ENCODE measurements around the gene NUP210.

NUP210 gene

DNA sequence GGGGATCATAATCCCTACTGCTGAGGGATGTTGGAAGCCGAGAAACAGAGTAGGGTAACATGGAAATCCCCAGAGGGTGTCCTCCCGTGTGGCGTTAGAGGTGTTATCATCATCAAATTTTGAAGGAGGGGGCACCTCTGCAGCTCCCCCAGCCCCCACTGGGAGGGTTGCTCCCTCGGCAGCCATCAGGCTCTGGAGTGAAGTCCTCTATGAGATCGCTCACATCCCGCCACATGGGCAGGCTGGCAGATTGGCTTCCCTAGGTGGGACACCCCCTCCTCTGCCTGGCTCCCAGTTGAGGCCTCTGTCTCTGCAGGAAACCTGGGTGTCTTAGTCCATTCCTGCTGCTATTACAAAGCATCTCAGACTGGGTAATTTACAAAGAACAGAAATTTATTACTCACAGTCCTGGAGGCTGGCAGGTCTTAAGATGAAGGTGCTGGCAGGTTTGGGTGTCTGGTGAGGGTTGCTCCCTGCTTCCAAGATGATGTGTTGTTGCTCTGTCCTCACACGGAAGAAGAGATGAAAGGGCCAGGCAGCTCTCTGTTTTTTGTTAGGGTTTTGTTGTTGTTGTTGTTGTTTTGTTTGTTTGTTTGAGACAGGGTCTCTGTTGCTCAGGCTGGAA lies 120.5 kb downstream of the NUP210 start:
- Mint-ChIP-seq H3K4me3 (no peak overlapping the region), H3K36me3 (no peaks in the 10 kb centered on the region), H3K27me3 (peaks cover 69% of the 10 kb centered on the region), H3K27ac (no peak overlapping the region), H3K9me3 (no peaks in the 10 kb centered on the region), H3K4me1 (peaks cover 15% of the 10 kb centered on the region)
- ATAC-seq: no peak

DNA sequence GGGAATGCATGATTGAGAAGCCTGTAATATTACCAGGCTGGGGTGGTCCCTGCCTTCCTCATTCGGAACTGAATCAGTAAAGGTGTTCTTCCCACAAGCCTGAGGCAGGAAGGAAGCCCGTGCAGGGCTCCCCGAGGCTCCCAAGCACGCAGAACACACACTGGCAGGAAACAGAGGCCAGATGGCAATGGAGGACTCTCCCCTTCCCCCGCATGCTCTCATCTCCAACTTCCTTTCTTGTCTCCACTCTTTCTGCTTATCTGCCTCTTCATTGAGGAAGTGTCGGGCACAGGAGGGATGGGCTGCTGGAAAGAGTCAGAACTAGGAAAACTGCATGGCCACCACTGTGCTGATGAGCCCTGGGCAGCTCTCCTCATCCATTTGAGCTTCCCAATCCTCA lies 123.5 kb downstream of the NUP210 start:
- Mint-ChIP-seq H3K36me3 (no peaks in the 10 kb centered on the region), H3K9me3 (no peaks in the 10 kb centered on the region), H3K27ac (no peak overlapping the region), H3K4me1 (peaks cover 15% of the 10 kb centered on the region), H3K27me3 (peaks cover 82% of the 10 kb centered on the region), H3K4me3 (no peak overlapping the region)
- ATAC-seq: no peak

- Mint-ChIP-seq H3K4me3 (no peak overlapping the region), H3K27ac (no peak overlapping the region), H3K36me3 (no peaks in the 10 kb centered on the region), H3K27me3 (peaks cover 67% of the 10 kb centered on the region), H3K4me1 (peaks cover 8% of the 10 kb centered on the region), H3K9me3 (no peaks in the 10 kb centered on the region)
- ATAC-seq: peak; percentile 60
These were observed 125.4 kb downstream of the NUP210 start for GRCh38 chr3:13294442-13295351.

DNA sequence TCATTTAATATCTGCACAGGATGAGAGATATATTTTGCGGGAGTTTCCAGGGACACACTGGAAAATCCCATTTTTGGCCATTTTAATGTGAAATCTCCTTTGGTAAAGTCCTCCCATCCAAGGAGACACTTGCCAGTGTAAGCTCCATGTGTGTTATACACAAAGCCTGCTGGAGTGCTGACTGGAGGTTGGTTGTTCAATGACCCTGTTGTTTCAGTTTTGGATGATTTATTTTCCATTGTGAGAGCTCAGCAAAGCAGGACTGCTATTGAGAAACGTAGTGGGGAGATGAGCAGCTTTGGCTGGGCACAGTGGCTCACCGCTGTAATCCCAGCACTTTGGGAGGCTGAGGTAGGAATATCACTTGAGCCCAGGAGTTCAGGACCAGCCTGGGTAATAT lies 127.7 kb downstream of the NUP210 start:
- peaks cover 68% of the 10 kb centered on the region for H3K27me3 Mint-ChIP-seq
- peaks cover 3% of the 10 kb centered on the region for H3K9me3 Mint-ChIP-seq
- no peak overlapping the region for H3K4me3 Mint-ChIP-seq
- no peak overlapping the region for H3K27ac Mint-ChIP-seq
- H3K36me3 Mint-ChIP-seq: no peaks in the 10 kb centered on the region
- no peak for ATAC-seq
- H3K4me1 Mint-ChIP-seq: peaks cover 14% of the 10 kb centered on the region

DNA sequence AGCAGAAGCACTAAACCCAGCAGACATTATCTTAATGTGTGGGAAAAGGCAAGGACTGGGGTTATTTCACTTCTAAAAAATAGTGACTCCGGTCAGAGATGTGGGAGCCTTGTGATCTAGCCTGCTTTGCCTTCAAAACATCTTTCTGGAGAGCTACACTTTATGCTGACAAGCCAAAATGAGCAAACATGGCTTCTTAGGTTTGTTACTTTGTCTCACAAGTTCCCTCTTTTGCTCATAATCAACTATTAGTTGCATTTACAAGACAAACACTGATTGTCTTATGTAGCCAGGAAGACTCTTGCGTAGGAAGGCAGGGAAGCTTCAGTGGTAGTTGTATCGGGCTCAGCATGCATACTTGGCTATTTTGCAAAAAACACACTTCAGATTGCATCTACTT lies 129.2 kb downstream of the NUP210 start:
- Mint-ChIP-seq H3K36me3 (peaks cover 5% of the 10 kb centered on the region), H3K9me3 (peaks cover 7% of the 10 kb centered on the region), H3K4me3 (no peak overlapping the region), H3K27me3 (peaks cover 68% of the 10 kb centered on the region), H3K4me1 (peaks cover 6% of the 10 kb centered on the region), H3K27ac (no peak overlapping the region)
- ATAC-seq: no peak

DNA sequence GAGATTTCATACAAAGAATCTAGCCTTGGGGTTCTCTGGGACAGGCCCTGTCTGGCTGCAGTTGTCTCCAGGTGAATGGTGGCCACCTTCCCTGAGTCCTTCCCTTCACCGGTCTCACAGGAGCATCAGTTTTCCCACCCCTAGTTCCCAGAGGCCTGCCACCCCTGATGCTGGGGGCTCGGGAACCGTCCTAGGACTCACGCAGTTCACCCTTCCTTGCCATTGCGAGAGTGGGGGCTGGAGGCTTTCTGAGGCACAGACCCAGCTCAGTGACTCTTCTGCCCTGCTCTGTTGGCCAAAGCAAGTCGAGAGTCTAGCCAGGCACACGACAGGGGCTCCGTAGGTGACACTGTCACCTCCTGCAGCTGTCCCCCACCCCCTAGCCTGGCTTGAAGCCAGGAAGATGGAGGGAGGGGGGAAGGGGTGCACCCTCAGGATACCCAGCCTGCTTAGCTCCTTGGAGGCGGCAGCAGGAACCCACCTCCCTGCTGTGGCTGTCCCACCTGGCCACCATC lies 130.3 kb downstream of the NUP210 start:
- Mint-ChIP-seq H3K4me3 (no peak overlapping the region), H3K27me3 (peaks cover 68% of the 10 kb centered on the region), H3K9me3 (peaks cover 7% of the 10 kb centered on the region), H3K4me1 (peaks cover 6% of the 10 kb centered on the region), H3K36me3 (peaks cover 5% of the 10 kb centered on the region), H3K27ac (no peak overlapping the region)
- no peak for ATAC-seq

- peak; percentile 31 for ATAC-seq
- Mint-ChIP-seq H3K27ac (no peak overlapping the region), H3K4me3 (no peak overlapping the region), H3K9me3 (peaks cover 7% of the 10 kb centered on the region), H3K36me3 (peaks cover 5% of the 10 kb centered on the region), H3K4me1 (peaks cover 6% of the 10 kb centered on the region), H3K27me3 (peaks cover 68% of the 10 kb centered on the region)
These were observed 131.1 kb downstream of the NUP210 start for GRCh38 chr3:13288732-13289718.

- no peak overlapping the region for H3K4me3 Mint-ChIP-seq
These were observed 132.3 kb downstream of the NUP210 start for GRCh38 chr3:13287833-13288232.

GRCh38 chr3:13286873-13287272 lies 133.2 kb downstream of the NUP210 start:
- H3K4me1 Mint-ChIP-seq: peaks cover 7% of the 10 kb centered on the region
- peaks cover 64% of the 10 kb centered on the region for H3K27me3 Mint-ChIP-seq
- peaks cover 7% of the 10 kb centered on the region for H3K9me3 Mint-ChIP-seq
- H3K36me3 Mint-ChIP-seq: peaks cover 5% of the 10 kb centered on the region
- no peak for ATAC-seq
- H3K27ac Mint-ChIP-seq: no peak overlapping the region
- no peak overlapping the region for H3K4me3 Mint-ChIP-seq

More at GRCh38 chr3:13287833-13288232, 132.3 kb downstream of the NUP210 start:
- ATAC-seq: no peak
- Mint-ChIP-seq H3K27me3 (peaks cover 65% of the 10 kb centered on the region), H3K27ac (no peak overlapping the region), H3K36me3 (peaks cover 5% of the 10 kb centered on the region), H3K4me1 (peaks cover 6% of the 10 kb centered on the region), H3K9me3 (peaks cover 7% of the 10 kb centered on the region)

GRCh38 chr3:13285007-13285567 lies 135.0 kb downstream of the NUP210 start:
- Mint-ChIP-seq H3K27me3 (peaks cover 77% of the 10 kb centered on the region), H3K9me3 (peaks cover 7% of the 10 kb centered on the region), H3K36me3 (peaks cover 5% of the 10 kb centered on the region), H3K4me1 (peaks cover 18% of the 10 kb centered on the region), H3K4me3 (no peak overlapping the region), H3K27ac (no peak overlapping the region)
- ATAC-seq: no peak

DNA sequence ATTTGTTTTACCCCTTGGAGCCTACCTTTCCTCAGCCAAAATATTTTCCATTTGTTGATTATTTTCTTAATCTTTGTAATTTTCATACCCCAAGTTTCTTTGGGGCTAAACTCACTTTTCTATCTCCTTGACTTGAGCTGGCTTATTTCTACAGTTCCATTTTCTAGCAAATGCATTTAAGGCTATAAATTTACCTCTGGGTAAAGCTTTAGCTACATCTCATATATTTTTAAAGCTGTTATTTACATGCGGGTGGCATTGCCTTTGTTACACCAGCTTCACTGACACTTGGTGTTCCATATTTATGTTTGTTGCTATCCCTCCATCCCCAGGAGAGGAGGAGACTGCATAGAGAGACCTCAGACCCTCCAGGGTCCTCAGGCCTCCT lies 136.3 kb downstream of the NUP210 start:
- peaks cover 72% of the 10 kb centered on the region for H3K27me3 Mint-ChIP-seq
- no peak overlapping the region for H3K4me3 Mint-ChIP-seq
- peaks cover 7% of the 10 kb centered on the region for H3K9me3 Mint-ChIP-seq
- no peak overlapping the region for H3K27ac Mint-ChIP-seq
- no peak for ATAC-seq
- H3K4me1 Mint-ChIP-seq: peaks cover 18% of the 10 kb centered on the region
- H3K36me3 Mint-ChIP-seq: peaks cover 5% of the 10 kb centered on the region

GRCh38 chr3:13282986-13283876 lies 136.9 kb downstream of the NUP210 start:
- Mint-ChIP-seq H3K9me3 (peaks cover 7% of the 10 kb centered on the region), H3K36me3 (peaks cover 5% of the 10 kb centered on the region), H3K4me1 (peaks cover 17% of the 10 kb centered on the region), H3K4me3 (no peak overlapping the region), H3K27me3 (peaks cover 67% of the 10 kb centered on the region), H3K27ac (no peak overlapping the region)
- peak; percentile 73 for ATAC-seq

- peak; percentile 52 for ATAC-seq
- peaks cover 11% of the 10 kb centered on the region for H3K4me1 Mint-ChIP-seq
- peaks cover 5% of the 10 kb centered on the region for H3K36me3 Mint-ChIP-seq
- peaks cover 67% of the 10 kb centered on the region for H3K27me3 Mint-ChIP-seq
- no peak overlapping the region for H3K27ac Mint-ChIP-seq
- no peak overlapping the region for H3K4me3 Mint-ChIP-seq
- H3K9me3 Mint-ChIP-seq: peaks cover 4% of the 10 kb centered on the region
These were observed 137.7 kb downstream of the NUP210 start for GRCh38 chr3:13282358-13282985.
